Ovary (tissue), 3 donors: ENCODE results near the gene FAM83B.

Experiments
- CTCF ChIP-seq, 3 donors: fragments of 450-650 bp in 2 of 3; fragments of 200-600 bp in 1 of 3; IDR thresholded peaks; one replicate each; pipeline versions ENCODE4 v1.5.1 to v1.8.0; 2016 to 2022; ENCODE audit warnings: antibody characterized with exemption in 3 of 3, mild to moderate bottlenecking in 1 of 3
- EP300 ChIP-seq: sonication (generic); formaldehyde crosslinking; IDR thresholded peaks from one replicate; pipeline ENCODE4 v1.6.1; 2017; ENCODE audit warnings: antibody characterized with exemption
- POLR2A ChIP-seq: fragments of 450-650 bp; IDR thresholded peaks from one replicate; pipeline ENCODE4 v1.6.1; 2017; ENCODE audit warnings: antibody characterized with exemption, mild to moderate bottlenecking, moderate library complexity
- donor health status: DM: no; HTN: no; CAD: no.

- TF ChIP-seq POLR2A (no peak), CTCF (IDR thresholded peaks at IDR 0.05) (no peak), EP300 (no peak)
Observed at GRCh38 chr6:54876365-54876764, 29.8 kb downstream of the FAM83B start.
